Stimulated activated CD8-positive, alpha-beta memory T cell treated with anti-CD3 and anti-CD28 coated beads, Interleukin-12 subunit alpha, Interleukin-12 subunit beta, amount 100 ng/mL, for 1 hour (primary cell): Measurements from ENCODE around the gene ALG10.
"Not testable (repeated sequence)": the region's sequence is repeated elsewhere in the genome, so short reads cannot be mapped to it uniquely, and the experiment has no call there.

Experiments used
- DNase-seq: peaks from one replicate; pipeline ENCODE4 v3.0.0-alpha.2; 2020; ENCODE audit warnings: low read depth

Gene ALG10, protein sequence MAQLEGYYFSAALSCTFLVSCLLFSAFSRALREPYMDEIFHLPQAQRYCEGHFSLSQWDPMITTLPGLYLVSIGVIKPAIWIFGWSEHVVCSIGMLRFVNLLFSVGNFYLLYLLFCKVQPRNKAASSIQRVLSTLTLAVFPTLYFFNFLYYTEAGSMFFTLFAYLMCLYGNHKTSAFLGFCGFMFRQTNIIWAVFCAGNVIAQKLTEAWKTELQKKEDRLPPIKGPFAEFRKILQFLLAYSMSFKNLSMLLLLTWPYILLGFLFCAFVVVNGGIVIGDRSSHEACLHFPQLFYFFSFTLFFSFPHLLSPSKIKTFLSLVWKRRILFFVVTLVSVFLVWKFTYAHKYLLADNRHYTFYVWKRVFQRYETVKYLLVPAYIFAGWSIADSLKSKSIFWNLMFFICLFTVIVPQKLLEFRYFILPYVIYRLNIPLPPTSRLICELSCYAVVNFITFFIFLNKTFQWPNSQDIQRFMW

DNA sequence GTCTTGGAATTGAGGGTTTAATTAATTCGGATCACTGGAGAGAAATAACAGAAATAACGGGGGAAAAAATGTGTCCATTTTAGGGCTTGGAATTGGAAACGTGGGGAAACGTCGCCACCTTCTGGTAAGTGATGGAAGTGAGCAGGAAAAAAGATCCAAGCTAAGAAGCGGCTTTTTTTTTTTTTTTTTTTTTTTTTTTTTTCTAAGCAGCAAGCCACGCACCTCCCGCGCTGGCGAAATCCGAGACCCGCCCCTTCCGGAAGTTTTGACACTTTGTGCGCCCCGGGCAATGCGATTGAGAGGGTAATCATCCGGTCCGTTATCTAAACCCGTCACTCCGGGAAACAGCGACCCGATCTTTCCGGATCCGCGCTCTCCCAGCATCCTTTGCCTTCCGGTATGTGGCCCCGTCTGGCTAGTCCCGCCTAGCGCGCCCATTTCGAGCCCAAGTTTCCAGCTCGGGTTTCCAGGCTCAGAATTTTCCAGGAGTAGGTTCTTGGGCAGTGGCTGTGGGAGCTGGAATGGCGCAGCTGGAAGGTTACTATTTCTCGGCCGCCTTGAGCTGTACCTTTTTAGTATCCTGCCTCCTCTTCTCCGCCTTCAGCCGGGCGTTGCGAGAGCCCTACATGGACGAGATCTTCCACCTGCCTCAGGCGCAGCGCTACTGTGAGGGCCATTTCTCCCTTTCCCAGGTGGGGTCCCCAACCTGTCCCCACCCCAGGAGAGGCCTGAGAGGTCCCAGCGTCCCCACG lies at the start of gene ALG10:
Gene ALG10, plus strand, starts transcription at position 418 of the 752 bp plus-strand sequence. Its CDS starts 104 bp downstream, at position 522.
- peak; percentile 95 for DNase-seq

DNA sequence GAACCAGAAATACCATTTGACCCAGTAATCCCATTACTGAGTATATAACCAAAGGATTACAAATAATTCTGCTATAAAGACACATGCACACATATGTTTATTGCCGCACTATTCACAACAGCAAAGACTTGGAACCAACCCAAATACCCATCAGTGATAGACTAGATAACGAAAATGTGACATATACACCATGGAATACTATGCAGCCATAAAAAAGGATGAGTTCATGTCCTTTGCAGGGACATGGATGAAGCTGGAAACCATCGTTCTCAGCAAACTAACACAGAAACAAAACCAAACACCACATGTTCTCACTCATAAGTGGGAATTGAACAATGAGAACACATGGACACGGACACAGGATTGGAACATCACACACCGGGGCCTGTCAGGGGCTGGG lies 49.4 kb upstream of the ALG10 start:
- not testable (repeated sequence) for DNase-seq

DNA sequence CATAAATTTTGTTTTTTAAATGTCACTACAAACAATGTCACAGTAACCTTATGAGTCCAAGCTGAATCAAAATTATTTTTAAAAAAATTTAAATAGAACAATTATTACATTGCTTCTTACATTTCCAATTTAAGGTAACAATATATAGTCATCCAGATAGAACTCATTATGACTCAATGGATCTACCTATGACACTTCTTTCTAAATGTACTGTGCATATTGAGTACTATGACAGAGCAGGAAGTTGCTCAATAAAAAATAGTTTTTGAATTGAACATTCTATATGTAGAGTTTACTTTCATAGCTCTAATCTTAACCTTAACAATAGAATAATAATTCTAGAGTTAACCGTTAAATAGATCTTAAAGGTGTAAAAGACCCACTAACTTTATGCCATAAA lies 44.4 kb upstream of the ALG10 start:
- DNase-seq = no peak

DNA sequence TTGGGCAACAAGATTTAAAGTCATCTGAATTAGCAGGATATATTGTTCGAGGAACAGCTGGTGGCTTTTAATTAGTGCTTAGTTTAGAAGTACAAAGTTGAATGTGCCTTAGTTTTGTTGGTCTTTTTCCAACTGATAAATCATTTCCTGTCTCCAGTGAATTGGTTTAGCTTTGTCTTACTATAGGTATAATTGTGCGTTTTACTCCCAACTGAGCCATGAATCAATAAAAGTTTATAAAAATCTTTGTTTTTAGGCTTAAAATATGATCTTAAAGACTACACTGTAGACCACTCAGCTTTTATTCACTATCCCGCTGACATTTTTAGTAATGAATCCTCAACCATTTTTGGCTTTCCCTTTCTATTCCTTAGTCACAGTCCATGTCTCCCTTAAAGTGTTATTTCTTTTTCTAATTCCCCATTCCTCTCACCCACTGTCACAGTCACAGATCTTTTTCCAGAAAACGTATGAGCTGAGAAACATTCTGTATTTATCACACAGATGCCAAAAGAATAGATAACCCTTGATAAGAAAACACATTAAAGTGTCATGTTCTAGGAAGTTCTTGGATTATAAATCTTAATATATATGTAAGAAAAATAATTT lies 34.0 kb upstream of the ALG10 start:
- no peak for DNase-seq

DNA sequence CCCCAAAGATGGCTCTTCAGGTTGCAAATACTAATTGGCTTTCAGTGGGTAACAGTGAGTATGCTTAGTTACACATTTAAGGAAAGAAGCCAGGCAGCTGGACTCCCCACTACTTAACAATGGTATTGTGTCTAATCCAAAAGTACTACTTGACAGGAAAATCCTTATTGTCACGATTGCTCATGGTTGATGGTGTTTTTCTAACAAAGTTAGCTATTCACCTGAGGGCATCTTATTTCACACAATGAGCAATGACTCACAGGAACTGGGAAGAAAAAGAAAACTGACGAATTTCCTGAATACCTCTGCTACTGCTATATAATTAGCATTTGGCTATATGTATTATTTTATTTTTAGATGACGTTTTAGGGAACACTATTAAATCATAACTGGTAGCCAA lies 33.4 kb upstream of the ALG10 start:
- no peak for DNase-seq

DNA sequence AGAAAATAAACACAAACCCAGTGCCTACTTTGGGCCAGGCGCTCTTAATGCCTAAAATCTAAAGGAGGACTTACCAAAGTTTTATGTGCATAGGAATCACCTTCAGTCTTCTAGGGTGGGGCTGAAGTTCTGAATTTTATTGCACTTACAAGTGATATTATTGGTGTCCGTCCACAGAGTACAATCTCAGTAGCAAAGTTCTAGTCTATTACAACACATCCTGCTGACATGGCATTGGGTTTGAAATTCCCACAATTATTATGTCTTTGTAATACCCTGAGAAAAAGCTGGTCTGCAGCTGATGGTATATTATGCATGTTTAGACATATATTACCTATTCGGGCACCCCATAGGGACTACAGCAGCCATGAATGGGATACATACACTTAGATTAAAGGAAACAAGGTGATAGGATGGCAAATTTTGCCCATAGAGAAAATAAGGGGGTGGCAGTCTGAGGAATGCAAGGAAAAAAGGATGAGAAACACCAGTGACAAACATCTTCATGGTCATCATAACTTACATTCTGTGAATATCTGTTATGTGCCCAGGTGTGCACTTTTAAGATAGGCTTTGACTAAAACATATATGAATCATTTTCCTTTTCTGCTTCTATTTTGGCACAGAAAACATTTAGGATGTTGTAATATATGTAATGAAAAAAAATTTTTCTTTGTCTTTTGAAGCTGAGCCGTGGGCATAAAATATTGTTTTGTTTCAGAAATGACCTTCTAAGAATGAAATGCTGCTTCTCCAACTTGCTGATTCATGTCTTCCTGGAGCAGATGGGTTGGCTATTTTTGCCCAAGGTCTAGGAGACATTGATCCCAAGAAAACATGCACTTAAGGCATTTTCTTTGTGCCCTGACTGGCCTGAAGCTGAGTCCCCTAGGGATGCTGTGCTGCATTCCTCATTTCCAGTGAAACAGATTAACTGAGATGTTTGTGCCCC lies 27.2 kb upstream of the ALG10 start:
- no peak for DNase-seq

DNA sequence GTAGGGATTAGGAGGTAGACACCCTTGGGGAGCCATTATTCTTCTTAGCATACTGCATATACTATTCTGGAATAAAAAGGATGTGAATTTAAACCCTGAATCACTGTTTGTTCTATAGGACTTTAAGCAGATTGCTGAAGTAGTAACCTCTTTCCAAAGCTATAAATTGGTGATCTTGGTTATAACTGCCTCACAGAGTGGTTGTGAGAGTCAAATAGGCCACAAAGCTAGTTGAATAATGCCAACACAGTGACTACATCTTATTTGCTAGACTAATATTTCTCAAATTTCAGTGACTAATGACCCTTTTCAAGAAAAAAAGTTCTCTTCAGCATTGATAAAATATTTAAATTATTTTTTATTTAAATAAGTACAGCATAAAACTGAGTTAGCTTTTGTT lies 13.5 kb upstream of the ALG10 start:
- not testable (repeated sequence) for DNase-seq

DNA sequence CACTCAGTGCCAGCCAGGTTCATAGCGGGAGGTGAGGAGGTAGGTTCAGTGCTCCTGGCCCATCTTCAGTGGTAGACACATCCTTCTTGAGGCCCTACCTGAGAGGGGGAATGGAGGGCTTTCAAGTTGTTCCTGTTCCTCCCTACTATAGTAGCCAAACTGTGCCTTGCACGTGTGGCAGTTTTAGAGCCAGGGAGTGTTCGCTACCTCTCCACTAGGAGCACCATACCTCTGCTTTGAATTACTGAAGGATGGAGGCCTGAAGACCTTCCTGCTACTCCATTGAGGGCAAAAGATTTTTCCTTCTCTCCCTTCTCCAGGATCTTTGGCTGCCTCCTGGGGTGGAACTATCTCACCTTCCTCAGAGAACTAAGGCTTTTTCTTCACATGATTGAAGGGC lies 5.9 kb upstream of the ALG10 start:
- DNase-seq = no peak

DNA sequence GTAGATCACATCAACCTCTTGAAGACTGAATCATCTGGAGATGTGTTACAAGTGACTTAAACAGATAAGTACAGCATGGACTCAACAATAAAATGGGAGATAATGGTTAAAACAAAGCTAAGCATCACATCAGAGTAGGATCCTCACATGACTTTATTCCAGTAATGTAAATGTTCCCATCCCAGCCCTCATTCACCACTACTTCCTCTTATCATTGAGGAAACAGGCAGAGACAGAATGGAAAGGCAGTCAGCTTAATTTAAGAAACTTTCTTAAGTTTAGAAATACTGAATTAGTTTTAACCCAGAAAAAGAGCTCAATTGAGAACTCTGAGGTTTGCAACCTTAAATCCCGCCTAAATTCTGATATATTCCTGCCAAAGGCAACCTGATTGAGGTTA lies 1.2 kb upstream of the ALG10 start:
- no peak for DNase-seq

DNA sequence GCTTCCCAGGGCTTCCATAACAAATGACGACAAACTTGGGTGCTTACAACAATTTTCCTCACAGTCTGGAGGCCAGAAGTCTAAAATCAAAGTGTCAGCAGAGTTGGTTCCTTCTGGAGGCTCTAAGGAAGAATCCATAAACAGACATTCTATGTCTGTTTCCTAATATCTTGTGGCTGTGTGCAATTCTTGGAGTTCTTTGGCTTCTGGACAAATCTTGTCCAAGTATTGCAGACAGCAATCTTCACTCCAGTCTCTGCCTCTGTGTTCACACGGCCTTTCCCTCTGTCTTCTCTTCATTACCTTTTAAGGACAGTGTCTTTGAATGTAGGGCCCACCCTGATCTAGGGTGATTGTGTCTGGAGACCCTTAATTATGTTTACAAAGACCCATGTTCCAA lies 5.4 kb downstream of the ALG10 start:
- DNase-seq = not testable (repeated sequence)

DNA sequence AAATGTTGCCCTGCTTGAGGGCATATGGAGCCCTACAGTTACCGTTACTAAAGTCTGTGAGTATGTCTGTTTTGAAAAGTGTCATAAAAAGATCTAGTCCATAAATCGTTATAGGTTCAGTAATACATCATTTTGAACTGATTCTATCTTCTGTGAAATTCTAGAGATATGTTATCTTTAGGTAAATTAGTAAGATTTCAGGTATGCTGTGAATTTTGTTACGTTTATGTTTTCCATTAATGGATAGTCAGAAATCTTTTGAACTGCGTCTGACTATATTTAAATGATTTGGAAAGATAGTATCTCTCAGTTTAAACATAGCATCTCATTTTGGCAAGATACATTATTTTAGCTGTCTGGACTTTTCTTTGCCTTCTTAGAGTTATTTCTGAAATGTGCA lies 8.3 kb downstream of the ALG10 start:
- no peak for DNase-seq

DNA sequence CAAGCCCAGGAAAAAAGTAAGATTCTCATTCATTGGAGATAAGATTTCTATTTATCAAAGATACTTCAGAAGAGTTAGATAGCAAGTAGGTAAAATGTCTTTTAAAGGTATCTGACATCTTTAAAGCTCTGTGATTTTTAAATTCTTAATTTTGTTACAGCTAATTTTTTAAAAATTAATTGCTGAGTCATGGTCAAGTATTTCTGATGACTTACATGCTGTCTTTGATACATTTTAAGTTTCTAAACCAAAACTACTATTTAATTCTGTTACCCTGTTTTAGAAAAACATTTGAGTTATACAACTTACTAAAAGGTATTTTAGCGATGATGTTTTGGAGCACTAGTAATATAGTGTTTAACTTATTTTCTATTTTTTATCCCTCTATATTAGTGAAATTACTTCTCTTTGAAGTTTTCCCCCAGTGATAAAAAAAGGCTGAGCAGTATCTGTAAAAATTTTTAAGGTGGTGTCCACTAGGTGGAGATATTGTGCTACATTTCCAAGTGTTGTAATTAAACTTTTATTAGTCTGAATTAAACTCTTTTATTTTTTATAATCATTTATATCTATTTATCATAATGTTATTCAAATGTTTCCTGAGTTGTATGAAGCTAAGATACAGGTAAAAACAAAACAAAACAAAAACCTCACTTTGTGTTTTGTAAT lies 11.5 kb downstream of the ALG10 start:
- no peak for DNase-seq

DNA sequence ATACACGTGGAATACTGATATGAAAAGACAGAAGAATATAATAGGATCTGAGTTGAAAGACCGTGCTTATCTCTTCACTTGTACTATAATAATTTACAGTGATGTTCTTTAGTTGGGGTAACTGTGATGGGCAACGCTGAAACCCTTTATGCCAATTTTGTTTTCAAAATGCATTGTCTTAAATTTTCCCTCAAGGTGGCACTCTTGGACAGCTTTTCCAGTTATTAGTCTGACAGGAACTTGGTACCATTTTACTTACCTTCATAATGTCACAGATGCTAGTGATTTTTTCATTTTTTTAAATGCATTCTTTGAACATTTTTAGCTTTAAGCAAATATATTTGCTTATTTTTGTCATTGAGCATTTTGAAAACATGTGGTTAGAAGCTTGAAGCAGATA lies 16.1 kb downstream of the ALG10 start:
- not testable (repeated sequence) for DNase-seq

DNA sequence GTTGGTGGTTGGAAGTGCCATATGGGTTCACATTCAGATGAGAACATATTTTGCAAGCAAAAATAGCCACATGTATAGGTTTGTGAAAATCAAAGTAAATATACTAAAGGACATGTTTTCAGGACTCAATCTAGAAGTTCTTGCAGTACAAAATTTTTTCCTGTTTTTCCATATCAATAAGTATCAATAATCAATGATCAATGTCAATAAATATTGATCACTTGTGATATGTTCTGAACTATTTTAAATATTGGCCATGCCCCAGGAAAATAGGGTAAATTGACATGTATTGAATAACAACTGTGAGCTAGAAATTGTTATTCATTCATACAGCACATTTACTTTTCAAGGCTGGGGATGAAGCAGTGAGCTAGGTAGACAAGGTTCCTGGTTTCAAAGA lies 24.3 kb downstream of the ALG10 start:
- no peak for DNase-seq

DNA sequence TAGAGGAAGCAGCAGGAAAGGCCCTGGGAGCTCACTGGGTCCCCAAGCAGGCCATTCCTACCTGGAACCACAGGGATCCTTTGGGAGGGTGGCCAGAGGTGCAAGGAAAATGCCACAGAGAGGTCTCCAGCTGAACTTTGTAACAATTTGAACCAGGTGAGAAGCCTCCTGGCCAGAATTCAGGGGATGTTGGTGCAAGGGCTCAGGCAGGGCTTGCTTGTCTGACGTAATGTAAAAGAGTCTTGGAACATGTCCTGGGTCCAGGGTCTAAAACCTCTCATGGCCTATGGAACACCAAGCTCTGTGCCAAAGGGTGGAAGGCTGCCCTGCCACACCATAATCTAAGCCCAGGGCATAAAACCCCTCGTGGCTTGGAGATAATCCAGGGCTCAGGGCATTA lies 25.6 kb downstream of the ALG10 start:
- not testable (repeated sequence) for DNase-seq

DNA sequence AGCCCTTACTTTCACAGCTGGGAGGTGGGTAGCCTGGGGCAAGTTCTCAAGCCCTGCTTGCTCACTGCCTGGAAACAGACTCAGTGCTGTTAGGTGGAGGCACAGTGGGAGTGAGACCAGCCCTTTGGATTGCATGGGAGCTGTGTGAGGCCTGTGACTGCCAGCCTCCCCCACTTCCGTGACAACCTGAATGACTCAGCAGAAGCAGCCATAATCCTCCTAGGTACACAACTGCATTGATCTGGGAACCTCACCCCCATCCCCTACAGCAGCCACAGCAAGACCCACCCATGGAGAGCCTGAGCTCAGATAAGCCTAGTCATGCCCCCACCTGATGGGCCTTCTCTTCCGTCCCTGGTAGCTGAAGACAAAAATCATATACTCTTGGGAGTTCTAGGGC lies 26.4 kb downstream of the ALG10 start:
- DNase-seq = no peak

DNA sequence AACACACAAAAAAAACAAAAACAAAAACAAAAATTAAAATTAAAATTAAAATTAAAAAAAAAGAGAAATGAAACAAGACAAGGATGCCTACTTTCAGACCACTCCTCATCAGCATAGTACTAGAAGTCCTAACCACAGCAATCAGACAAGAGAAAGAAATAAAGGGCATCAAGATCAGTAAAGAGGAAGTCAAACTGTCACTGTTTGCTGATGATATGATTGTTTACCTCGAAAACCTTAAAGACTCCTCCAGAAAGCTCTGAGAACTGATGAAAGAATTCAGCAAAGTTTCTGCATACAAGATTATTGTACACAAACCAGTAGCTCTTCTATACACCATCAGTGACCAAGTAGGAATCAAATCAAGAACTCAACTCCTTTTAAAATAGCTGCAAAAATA lies 29.2 kb downstream of the ALG10 start:
- no peak for DNase-seq

DNA sequence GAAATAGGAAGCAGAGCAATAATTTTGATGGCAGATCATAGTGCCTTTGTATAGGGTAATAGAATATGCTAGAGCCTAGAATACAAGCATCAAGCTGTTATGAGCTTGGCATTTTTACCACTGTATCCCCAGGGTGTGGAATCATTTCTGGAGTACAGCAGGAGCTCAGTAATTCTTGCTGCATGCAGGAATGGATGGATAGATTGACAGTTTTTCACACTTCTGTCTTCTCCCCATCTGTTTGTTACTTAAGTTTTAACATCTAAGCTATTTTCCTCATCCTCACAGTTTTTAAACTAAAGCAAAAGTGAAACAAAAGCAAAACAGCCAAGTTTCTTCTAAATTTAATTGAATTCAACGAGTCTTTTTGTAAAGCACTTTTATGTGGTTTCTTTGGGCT lies 32.6 kb downstream of the ALG10 start:
- no peak for DNase-seq
